ENCODE results near the gene CRAT. TPM values are rescaled to one million over a fixed set of nuclear protein-coding genes. Genes with fewer than 3 reads are reported as not detected.
A peak's percentile ranks its signal among the peaks of the same experiment; 100 is the strongest.

The CRAT gene
- total RNA-seq, 1 donor from 2014 or later: 26.4 TPM

DNA sequence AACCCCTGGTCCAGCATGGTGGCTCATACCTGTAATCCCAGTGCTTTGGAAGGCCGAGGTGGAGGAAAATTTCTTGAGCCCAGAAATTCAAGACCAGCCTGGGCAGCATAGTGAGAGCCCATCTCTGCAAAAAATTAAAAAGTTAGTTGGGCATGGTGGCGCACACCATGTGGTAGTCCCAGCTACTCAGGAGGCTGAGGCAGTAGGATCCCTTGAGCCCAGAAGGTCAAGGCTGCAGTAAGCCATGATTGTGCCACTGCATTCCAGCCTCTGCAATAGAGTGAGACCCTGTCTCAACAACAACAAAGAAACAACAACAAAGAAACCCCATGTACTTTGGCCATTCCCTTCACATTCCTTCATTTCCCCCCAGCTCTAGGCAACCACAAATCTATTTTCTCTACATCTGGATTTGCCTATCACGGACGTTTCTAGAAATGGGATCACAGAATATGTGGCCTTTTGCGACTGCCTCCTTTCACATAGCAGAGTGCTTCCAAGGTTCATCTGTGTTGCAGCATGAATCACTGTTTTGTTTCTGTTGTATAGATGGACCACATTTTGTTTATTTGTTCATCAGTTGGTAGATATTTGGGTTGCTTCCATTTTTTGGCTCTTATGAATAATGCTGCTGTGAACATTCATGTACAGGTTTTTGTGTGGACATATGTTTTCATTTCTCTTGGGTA lies 56.3 kb downstream of the CRAT start:
- no peak overlapping the region for H3K27ac Mint-ChIP-seq
- no peaks in the 10 kb centered on the region for H3K27me3 Mint-ChIP-seq (ENCODE audit: low read depth)
- peaks cover 7% of the 10 kb centered on the region for H3K36me3 Mint-ChIP-seq
- H3K4me1 Mint-ChIP-seq: no peaks in the 10 kb centered on the region
- no peak overlapping the region for H3K4me3 Mint-ChIP-seq
- H3K9me3 Mint-ChIP-seq: no peaks in the 10 kb centered on the region
- no peak for DNase-seq (ENCODE audit: low spot score in 2 of 2, unreplicated experiment in 2 of 2)
- TF ChIP-seq, protein P1, sequence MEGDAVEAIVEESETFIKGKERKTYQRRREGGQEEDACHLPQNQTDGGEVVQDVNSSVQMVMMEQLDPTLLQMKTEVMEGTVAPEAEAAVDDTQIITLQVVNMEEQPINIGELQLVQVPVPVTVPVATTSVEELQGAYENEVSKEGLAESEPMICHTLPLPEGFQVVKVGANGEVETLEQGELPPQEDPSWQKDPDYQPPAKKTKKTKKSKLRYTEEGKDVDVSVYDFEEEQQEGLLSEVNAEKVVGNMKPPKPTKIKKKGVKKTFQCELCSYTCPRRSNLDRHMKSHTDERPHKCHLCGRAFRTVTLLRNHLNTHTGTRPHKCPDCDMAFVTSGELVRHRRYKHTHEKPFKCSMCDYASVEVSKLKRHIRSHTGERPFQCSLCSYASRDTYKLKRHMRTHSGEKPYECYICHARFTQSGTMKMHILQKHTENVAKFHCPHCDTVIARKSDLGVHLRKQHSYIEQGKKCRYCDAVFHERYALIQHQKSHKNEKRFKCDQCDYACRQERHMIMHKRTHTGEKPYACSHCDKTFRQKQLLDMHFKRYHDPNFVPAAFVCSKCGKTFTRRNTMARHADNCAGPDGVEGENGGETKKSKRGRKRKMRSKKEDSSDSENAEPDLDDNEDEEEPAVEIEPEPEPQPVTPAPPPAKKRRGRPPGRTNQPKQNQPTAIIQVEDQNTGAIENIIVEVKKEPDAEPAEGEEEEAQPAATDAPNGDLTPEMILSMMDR (IDR thresholded peaks at IDR 0.05; ENCODE audit: unreplicated experiment): no peak

DNA sequence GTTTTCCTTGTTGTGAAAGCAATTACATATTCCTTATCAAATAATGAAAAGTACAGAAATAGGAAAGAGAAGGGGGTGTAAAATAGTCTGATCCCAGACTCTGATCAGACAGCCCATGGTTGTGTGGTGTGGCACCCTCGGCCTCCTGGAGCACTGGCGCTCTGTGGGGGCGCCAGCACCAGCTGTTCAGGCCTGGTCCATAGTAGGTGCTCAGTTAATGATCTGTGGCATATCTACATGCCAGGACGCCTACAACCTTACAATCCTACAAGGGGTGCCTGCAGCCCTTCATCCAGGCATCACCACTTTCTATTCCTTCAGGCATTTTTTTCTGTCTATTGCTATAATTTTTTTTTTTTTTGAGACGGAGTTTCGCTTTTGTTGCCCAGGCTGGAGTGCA lies 57.6 kb downstream of the CRAT start:
- H3K27ac Mint-ChIP-seq: no peak overlapping the region
- H3K27me3 Mint-ChIP-seq (ENCODE audit: low read depth): no peaks in the 10 kb centered on the region
- no peak overlapping the region for H3K4me3 Mint-ChIP-seq
- TF ChIP-seq, protein P1 (IDR thresholded peaks at IDR 0.05; ENCODE audit: unreplicated experiment): no peak
- no peaks in the 10 kb centered on the region for H3K4me1 Mint-ChIP-seq
- no peak for DNase-seq (ENCODE audit: low spot score in 2 of 2, unreplicated experiment in 2 of 2)
- H3K9me3 Mint-ChIP-seq: no peaks in the 10 kb centered on the region
- peaks cover 12% of the 10 kb centered on the region for H3K36me3 Mint-ChIP-seq

DNA sequence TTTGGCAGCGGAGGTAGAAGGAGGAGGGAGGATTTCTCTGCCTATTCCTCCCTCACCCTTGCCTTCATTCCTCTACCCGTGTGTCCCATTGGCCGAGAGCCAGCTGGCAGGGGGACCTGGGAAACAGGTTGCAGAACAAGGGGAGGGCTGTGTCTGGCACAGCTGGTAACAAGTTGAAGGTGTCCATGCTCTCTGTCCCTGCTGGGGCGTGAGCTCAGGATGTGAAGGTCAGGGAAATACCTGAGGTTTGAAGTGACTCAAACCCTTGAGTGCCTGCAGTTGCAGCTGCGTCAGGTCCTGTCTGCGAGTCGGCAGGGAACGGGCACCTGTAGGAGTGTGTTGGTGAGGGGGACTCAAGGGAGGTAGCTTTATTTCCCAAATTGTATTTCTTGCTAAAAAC lies 58.0 kb downstream of the CRAT start:
- Mint-ChIP-seq H3K4me3 (no peak overlapping the region), H3K4me1 (no peaks in the 10 kb centered on the region), H3K36me3 (peaks cover 12% of the 10 kb centered on the region), H3K27me3 (ENCODE audit: low read depth) (no peaks in the 10 kb centered on the region), H3K9me3 (no peaks in the 10 kb centered on the region), H3K27ac (peak overlapping the region; percentile 39)
- no peak for DNase-seq (ENCODE audit: low spot score in 2 of 2, unreplicated experiment in 2 of 2)
- TF ChIP-seq, protein P1 (IDR thresholded peaks at IDR 0.05; ENCODE audit: unreplicated experiment): no peak

Other genes starting within 250 kb of the CRAT start
- 6.6 to 9.2 TPM (median 8.0 TPM) in 3 replicates for gene KYAT1, start 228.8 kb downstream of the CRAT start, total RNA-seq
- gene LRRC8A, start 228.7 kb downstream of the CRAT start, total RNA-seq: 33.9 to 35.9 TPM (median 34.6 TPM) in 3 replicates
- 22.2 to 25.4 TPM (median 24.3 TPM) in 3 replicates for gene PHYHD1, start 189.8 kb downstream of the CRAT start, total RNA-seq
- 16.7 to 17.0 TPM (median 16.9 TPM) in 3 replicates for gene DOLK, start 163.2 kb downstream of the CRAT start, total RNA-seq
- gene NUP188, start 163.1 kb downstream of the CRAT start, total RNA-seq: 49.5 to 56.6 TPM (median 51.7 TPM) in 3 replicates
- 173 to 174 TPM (median 174 TPM) in 3 replicates for gene SH3GLB2, start 82.5 kb downstream of the CRAT start, total RNA-seq
- gene MIGA2, start 74.2 kb downstream of the CRAT start, total RNA-seq: 36.1 to 37.9 TPM (median 36.2 TPM) in 3 replicates
- 16.9 to 21.5 TPM (median 20.0 TPM) in 3 replicates for gene DOLPP1, start 29.7 kb downstream of the CRAT start, total RNA-seq
- 157 to 164 TPM (median 160 TPM) in 3 replicates for gene PTPA, start 622 bp upstream of the CRAT start, total RNA-seq
- 31.3 to 34.7 TPM (median 31.9 TPM) in 3 replicates for gene IER5L, start 67.5 kb upstream of the CRAT start, total RNA-seq

Data from mesothelial cell of epicardium (in vitro differentiated cells).